ENCODE results near the gene ZIC1.
A peak's percentile ranks its signal among the peaks of the same experiment; 100 is the strongest.

Gene ZIC1

DNA sequence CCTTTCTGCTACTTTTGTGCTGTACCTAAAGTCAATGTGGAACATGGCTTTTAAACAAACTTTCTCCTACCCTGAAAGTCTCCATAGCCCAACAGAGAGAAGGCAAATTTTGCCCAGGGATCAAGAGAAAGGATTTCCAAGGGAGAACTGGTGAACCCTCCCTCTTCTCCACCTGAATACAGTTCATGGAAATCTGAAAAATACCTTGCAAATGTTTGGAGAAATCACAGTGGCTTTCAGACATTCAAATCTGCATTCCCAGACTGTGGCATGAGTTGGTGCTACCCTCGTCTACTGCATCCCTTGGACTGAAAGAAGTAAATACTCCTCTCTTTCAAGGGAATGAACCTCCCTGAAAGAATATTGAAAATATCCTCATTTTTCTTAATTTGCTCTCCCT lies 41.5 kb upstream of the ZIC1 start:
- TF ChIP-seq ZFX (IDR thresholded peaks at IDR 0.05; ENCODE audit: borderline replicate concordance): no peak
- TF ChIP-seq, protein P1, sequence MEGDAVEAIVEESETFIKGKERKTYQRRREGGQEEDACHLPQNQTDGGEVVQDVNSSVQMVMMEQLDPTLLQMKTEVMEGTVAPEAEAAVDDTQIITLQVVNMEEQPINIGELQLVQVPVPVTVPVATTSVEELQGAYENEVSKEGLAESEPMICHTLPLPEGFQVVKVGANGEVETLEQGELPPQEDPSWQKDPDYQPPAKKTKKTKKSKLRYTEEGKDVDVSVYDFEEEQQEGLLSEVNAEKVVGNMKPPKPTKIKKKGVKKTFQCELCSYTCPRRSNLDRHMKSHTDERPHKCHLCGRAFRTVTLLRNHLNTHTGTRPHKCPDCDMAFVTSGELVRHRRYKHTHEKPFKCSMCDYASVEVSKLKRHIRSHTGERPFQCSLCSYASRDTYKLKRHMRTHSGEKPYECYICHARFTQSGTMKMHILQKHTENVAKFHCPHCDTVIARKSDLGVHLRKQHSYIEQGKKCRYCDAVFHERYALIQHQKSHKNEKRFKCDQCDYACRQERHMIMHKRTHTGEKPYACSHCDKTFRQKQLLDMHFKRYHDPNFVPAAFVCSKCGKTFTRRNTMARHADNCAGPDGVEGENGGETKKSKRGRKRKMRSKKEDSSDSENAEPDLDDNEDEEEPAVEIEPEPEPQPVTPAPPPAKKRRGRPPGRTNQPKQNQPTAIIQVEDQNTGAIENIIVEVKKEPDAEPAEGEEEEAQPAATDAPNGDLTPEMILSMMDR (IDR thresholded peaks at IDR 0.05): no peak
- H3K27ac ChIP-seq: no peak overlapping the region

- TF ChIP-seq, protein P1 (IDR thresholded peaks at IDR 0.05): no peak
- no peak for TF ChIP-seq ZFX (IDR thresholded peaks at IDR 0.05; ENCODE audit: borderline replicate concordance)
- no peak overlapping the region for H3K27ac ChIP-seq
Measured at GRCh38 chr3:147368151-147368550, 41.0 kb upstream of the ZIC1 start.

DNA sequence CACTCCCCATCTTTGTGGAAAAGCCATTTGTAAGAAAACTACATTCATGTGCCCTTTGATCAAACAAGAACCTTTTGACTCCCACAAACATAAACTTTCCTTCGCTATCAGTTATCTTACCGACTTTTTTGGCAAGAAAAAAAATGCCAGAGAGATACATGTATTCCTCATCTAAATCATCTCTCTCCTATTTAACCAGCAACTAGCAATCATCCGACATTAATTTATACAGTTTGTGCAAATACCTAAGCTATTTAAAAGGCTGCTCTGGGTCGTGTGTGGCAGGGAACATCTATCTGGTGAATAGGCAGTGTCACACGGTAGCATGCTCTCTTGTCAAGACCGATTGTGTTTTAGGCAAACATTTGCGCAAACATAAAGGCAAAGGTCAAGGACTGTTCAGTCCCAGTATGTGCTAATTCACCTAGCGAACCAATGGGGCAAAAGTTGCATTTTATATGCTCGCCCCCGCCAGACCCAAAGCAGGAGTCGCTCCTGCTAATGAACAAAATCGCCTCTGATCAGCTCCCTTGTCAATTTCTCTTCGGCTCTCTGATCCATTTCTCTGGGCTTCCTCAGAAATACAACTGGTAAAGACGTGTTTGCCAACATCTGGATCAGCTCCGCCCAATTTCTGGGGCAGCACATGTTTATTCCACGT lies 40.5 kb upstream of the ZIC1 start:
- no peak overlapping the region for H3K27ac ChIP-seq
- TF ChIP-seq, protein P1 (IDR thresholded peaks at IDR 0.05): no peak
- no peak for TF ChIP-seq ZFX (IDR thresholded peaks at IDR 0.05; ENCODE audit: borderline replicate concordance)

- no peak overlapping the region for H3K27ac ChIP-seq
- TF ChIP-seq, protein P1 (IDR thresholded peaks at IDR 0.05): 0 out of 2 replicates have a peak, but pooled peaks have one; percentile 2
- TF ChIP-seq ZFX (IDR thresholded peaks at IDR 0.05; ENCODE audit: borderline replicate concordance): no peak
Measured at GRCh38 chr3:147369231-147369630, 39.9 kb upstream of the ZIC1 start.

- TF ChIP-seq, protein P1 (IDR thresholded peaks at IDR 0.05): 0 out of 2 replicates have a peak, but pooled peaks have one; percentile 3
- no peak for TF ChIP-seq ZFX (IDR thresholded peaks at IDR 0.05; ENCODE audit: borderline replicate concordance)
- H3K27ac ChIP-seq: no peak overlapping the region
Measured at GRCh38 chr3:147369661-147370123, 39.5 kb upstream of the ZIC1 start.

DNA sequence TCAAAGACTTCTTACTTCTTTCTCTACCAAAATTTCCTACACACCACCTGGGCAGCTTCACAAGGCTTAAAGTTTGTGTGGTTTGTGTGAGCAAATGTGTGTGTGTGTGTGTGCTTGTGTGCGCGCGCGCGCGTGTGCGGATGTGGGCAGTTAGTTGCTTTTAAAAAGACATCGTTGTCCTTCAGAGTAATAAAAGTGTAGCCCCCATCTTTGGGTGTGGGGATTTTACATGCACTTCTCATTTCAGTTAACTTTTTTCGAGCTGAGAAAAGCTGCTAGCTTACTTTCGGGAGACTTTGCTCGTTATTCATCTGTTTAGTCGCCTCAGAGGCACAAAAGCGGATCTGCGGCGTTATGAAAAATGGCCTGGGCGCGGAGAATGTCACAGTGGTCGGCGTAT lies 38.8 kb upstream of the ZIC1 start:
- TF ChIP-seq, protein P1 (IDR thresholded peaks at IDR 0.05): no peak
- no peak for TF ChIP-seq ZFX (IDR thresholded peaks at IDR 0.05; ENCODE audit: borderline replicate concordance)

DNA sequence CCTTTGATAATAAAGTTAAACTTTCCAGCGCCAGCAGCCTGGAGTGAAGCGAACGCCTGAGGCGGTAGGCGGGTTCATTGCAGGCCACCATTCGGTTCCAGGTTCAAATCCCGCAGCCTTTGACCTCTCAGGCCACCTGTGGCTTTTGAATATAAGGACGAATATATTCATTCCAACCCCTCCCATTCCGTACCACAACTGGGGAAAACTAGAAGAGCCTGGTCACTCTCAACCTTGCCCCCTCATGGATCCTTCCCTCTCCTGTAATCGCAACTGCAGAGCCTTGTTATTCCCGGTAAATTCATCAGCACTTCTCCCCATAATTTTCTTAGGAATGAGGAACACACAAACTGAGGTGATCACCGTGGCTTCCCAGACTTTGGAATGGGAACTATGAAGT lies 38.0 kb upstream of the ZIC1 start:
- TF ChIP-seq ZFX (IDR thresholded peaks at IDR 0.05; ENCODE audit: borderline replicate concordance): no peak
- TF ChIP-seq, protein P1 (IDR thresholded peaks at IDR 0.05): no peak
- H3K27ac ChIP-seq: no peak overlapping the region

More for the DNA sequence above, 38.8 kb upstream of the ZIC1 start:
- no peak overlapping the region for H3K27ac ChIP-seq
